ENCODE data around the gene CCR2.

- no peak for TF ChIP-seq CTCF (IDR thresholded peaks at IDR 0.05; ENCODE audit: poor library complexity, severe bottlenecking)
- no peak for TF ChIP-seq EZH2 (IDR thresholded peaks at IDR 0.05; ENCODE audit: borderline replicate concordance, insufficient read depth, low read length, poor library complexity, severe bottlenecking)
- TF ChIP-seq POLR2AphosphoS5 (IDR thresholded peaks at IDR 0.05), result no peak
- no peak for TF ChIP-seq EP300 (conservative IDR thresholded peaks at IDR 0.05; ENCODE audit: poor library complexity, severe bottlenecking)
- no peak for TF ChIP-seq TAF1 (IDR thresholded peaks at IDR 0.05; ENCODE audit: low read depth)
- TF ChIP-seq MXI1 (conservative IDR thresholded peaks at IDR 0.05; ENCODE audit: poor library complexity, severe bottlenecking), result no peak
- TF ChIP-seq REST (IDR thresholded peaks at IDR 0.05; ENCODE audit: borderline replicate concordance), result no peak
These were observed 5.0 kb upstream of the CCR2 start for GRCh38 chr3:46348823-46349482.

All from neural cell (in vitro differentiated cells).